ENCODE data around the gene TMEM273. TPM values are rescaled to one million over a fixed set of nuclear protein-coding genes. Genes with fewer than 3 reads are reported as not detected.
A peak's percentile ranks its signal among the peaks of the same experiment; 100 is the strongest.

Gene TMEM273
- total RNA-seq, 1 experiment from 2014 or later: 0.09 TPM

GRCh38 chr10:49165259-49165658 lies 22.9 kb downstream of the TMEM273 start:
- no peak overlapping the region for H3K4me3 Mint-ChIP-seq
- ChIA-PET POLR2A (interaction anchor here (0.6 kb wide), 1 partner anchor 503 kb away, joined by 3 read pairs; no protein-coding TSS in a partner anchor), CTCF (interaction anchor here (1.2 to 2.6 kb wide), 7 partner anchors 10 to 243 kb away, joined by 3 to 25 read pairs (median 9); no protein-coding TSS in a partner anchor)
- peaks cover 17% of the 10 kb centered on the region for H3K4me1 Mint-ChIP-seq
- no peak overlapping the region for H3K27ac Mint-ChIP-seq
- peaks cover 4% of the 10 kb centered on the region; the same call in 1 of the 2 replicates for H3K27me3 Mint-ChIP-seq (ENCODE audit: low read depth)
- no peak for ATAC-seq
- H3K36me3 Mint-ChIP-seq: no peaks in the 10 kb centered on the region
- TF ChIP-seq ZNF232 (CRISPR knock-in tag; IDR thresholded peaks at IDR 0.05): no peak
- no peak for TF ChIP-seq GRHL2 (CRISPR knock-in tag; IDR thresholded peaks at IDR 0.05; ENCODE audit: insufficient replicate concordance, severe bottlenecking)
- no peak for TF ChIP-seq FOXK1 (CRISPR knock-in tag; IDR thresholded peaks at IDR 0.05)
- no peak for TF ChIP-seq ZBTB43 (CRISPR knock-in tag; IDR thresholded peaks at IDR 0.05)
- no peak for TF ChIP-seq CREB1 (CRISPR knock-in tag; IDR thresholded peaks at IDR 0.05)
- no peak for TF ChIP-seq NR3C1 (CRISPR knock-in tag; conservative IDR thresholded peaks at IDR 0.05; ENCODE audit: low read depth)
- TF ChIP-seq ZMAT4 (CRISPR knock-in tag; IDR thresholded peaks at IDR 0.05): no peak
- TF ChIP-seq OVOL2 (CRISPR knock-in tag; IDR thresholded peaks at IDR 0.05; ENCODE audit: borderline replicate concordance): no peak
- TF ChIP-seq SMAD4 (CRISPR knock-in tag; IDR thresholded peaks at IDR 0.05): no peak
- TF ChIP-seq ZNF138 (CRISPR knock-in tag; conservative IDR thresholded peaks at IDR 0.05): no peak
- DNase-seq (ENCODE audit: low spot score): no peak
- H3K9me3 Mint-ChIP-seq: no peaks in the 10 kb centered on the region

GRCh38 chr10:49164559-49165188 lies 23.5 kb downstream of the TMEM273 start:
- Mint-ChIP-seq H3K9me3 (no peaks in the 10 kb centered on the region), H3K36me3 (no peaks in the 10 kb centered on the region), H3K27me3 (ENCODE audit: low read depth) (peaks cover 4% of the 10 kb centered on the region; the same call in 1 of the 2 replicates), H3K4me1 (peaks cover 17% of the 10 kb centered on the region), H3K4me3 (no peak overlapping the region), H3K27ac (no peak overlapping the region)
- TF ChIP-seq E2F4 (CRISPR knock-in tag; IDR thresholded peaks at IDR 0.05; ENCODE audit: borderline replicate concordance, low read depth) (no peak), CTCF (IDR thresholded peaks at IDR 0.05) (peak; percentile 70), ZBTB43 (CRISPR knock-in tag; IDR thresholded peaks at IDR 0.05) (no peak), FOXP4 (CRISPR knock-in tag; IDR thresholded peaks at IDR 0.05) (no peak), OVOL2 (CRISPR knock-in tag; IDR thresholded peaks at IDR 0.05; ENCODE audit: borderline replicate concordance) (no peak), NFYB (CRISPR knock-in tag; conservative IDR thresholded peaks at IDR 0.05; ENCODE audit: low read depth) (no peak), ZNF532 (CRISPR knock-in tag; IDR thresholded peaks at IDR 0.05; ENCODE audit: borderline replicate concordance) (no peak), ZNF219 (CRISPR knock-in tag; IDR thresholded peaks at IDR 0.05; ENCODE audit: borderline replicate concordance) (no peak), ZNF317 (CRISPR knock-in tag; IDR thresholded peaks at IDR 0.05; ENCODE audit: borderline replicate concordance, low read depth) (no peak)
- POLR2A ChIA-PET: interaction anchor here (0.6 to 1.1 kb wide), 3 partner anchors 179 to 503 kb away, joined by 3 read pairs; no protein-coding TSS in a partner anchor
- ATAC-seq (peak; percentile 94), DNase-seq (ENCODE audit: low spot score) (peak; percentile 77)
- CTCF ChIA-PET: interaction anchor here (0.5 to 2.6 kb wide), 46 partner anchors 8 to 612 kb away, joined by 3 to 25 read pairs (median 4); partner anchors contain the start of gene TMEM273
